DMS79 treated with DMSO at 0.1 percent for 48 hours (cell line): ENCODE data around the gene RHEB.
A peak's percentile ranks its signal among the peaks of the same experiment; 100 is the strongest.

ENCODE experiments used
- DNase-seq: peaks from one replicate; lab custom pipeline; 2025; lab: John Stamatoyannopoulos, UW

Gene RHEB

DNA sequence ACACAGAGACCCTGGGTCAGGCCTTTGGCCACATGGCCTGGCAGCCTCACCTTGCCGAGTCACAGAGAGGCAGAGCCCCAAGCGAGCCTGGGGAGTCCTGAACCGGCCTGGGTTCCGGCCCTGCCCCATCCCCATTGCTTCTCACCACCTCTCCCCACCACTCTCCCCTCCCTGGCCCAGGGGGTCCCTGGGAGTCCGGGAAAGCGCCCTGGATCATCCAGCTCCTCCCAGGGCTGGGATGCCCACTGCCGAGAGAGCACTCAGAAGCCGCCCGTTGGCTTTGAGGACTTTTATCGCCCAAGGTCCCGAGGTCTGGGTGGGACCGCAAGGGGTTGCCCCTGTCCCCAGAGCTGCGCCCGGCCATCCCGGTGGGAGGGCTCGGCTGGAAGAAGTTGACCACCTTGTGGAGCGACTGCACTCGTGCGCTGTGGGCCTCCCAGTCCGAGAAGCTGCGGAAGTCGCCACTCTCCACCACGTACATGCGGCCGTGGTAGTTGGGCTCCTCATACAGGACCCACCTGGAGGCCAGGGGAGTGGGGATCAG is 87.9 kb downstream of the RHEB start:
- DNase-seq: no peak

DNA sequence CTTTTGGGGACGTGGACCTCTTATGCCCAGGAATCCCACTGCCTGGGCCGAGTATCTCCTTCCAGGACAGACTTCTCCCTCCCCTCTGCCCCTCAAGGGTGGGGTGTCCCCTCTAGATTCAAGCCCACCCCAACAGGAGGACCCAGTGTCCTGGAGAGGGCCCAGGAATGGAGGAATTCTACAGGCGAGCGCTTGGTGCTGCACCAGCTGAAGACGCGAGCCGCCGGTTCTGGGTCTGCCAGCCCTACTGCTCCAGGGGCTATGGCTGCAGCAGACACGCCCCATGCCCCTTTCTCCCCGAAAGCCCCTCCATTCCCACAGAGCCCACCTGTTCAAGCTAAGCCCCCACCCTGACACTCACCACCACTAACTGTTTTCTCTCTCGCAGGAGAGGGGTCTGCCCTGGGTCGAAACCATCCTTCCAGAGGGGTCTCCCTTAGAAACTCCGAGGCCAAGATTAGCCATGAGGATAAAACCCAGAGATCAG is 88.4 kb downstream of the RHEB start:
- no peak for DNase-seq

GRCh38 chr7:151430391-151431205 is 89.1 kb downstream of the RHEB start:
- DNase-seq: no peak

DNA sequence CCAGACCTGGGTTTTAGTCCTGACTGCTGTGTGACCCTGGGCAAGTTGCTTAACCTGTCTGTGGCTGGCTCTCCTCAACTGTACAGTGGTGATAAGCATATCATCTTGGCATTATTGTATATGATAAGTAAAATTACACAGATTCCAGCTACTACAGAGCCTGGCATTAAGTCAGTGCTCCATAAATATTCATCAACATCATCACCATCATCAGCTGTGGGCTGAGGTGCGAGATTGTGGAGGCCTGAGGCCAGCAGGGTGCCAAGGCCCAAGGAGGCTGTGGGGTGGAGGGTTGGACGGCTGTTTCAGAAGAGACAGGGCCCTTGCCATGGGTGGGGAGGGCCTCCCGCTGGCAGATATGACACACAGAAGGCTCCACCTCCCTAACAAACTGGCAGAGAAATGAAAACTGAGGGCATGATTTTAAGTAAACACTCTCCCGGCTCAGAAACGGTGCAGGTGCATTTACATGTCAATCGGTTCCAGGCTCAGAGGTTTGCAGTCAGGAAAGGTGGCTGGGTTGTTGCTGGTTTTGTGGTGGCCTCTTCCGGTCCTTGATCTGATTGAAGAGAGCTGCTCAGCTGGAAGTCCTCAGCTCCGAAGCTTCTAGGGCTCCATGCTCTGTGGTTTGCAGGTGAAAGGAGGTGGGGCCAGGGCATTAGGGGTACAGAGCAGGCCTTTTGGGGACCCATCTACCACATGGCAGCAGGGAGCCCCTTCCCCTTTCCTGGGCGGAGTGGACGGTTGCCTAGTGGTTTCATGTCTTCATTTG is 89.9 kb downstream of the RHEB start:
- peak; percentile 25 for DNase-seq

DNA sequence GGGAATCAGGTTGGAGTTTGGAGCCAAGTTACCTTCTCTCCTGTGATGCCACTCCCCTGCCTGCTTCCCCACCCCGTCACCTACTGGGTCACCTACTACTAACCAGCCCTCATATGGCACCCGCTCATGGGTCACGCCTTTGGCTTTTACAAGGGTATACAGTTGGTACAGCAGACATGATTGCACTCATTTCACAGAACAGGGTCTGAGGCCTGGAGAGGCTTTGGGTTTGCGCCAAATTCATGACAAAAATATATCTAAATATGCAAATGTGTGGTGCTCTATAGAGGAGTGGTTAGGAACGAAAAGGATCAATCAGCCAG is 90.5 kb downstream of the RHEB start:
- no peak for DNase-seq

- no peak for DNase-seq
Measured at GRCh38 chr7:151428378-151429236, 91.1 kb downstream of the RHEB start.

DNA sequence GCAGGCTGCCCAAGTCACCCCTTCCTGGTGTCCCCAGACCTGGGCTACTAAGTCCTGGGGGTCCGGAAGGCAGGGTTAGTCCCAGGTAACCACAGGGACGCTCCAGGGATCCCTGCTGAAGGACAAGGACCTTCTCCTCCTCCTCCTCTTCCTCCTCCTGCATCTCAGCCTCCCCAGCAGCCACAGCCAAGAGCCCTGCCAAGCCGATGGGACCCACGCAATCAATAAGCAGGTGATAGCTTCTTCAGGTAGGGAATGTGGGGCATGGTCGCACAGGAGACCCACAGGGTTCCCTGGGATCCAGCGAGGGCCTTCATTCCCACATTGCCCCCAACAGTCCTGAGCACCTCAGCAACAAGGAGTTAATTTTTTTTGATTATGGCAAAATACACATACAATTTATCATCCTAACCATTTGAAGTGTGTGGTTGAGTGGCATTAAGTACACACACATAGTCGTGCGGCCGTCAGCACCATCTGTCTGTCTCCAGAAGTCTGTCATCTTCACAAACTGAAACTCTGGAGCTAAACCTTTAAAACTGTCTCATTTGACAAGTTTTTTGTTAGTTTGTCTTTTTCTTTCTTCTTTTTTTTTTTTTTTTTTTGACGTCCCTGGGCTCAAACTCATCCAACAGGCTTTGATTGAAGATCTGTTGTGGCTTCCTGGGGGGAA is 91.9 kb downstream of the RHEB start:
- peak; percentile 13 for DNase-seq

- no peak for DNase-seq
Measured at GRCh38 chr7:151426904-151427704, 92.6 kb downstream of the RHEB start.

GRCh38 chr7:151426441-151426903 is 93.2 kb downstream of the RHEB start:
- no peak for DNase-seq

GRCh38 chr7:151425670-151426440 is 93.8 kb downstream of the RHEB start:
- no peak for DNase-seq

DNA sequence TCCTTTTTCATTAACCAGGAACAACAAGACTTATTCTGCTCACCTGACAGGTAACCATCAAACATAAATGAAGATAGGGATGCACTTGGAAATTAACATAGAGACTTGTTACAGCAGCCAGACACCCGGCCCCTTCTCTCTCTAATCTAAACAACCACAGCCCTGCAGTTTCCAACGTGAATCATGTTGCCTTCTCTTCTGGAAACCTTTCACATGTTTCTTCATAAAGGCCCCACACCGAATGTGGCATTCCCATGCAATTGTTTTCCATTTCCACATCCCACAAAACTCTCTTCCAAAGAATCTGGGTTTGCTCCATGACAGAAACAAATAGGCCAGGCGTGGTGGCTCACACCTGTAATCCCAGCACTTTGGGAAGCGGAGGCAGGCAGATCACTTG is 94.9 kb downstream of the RHEB start:
- DNase-seq: no peak

- DNase-seq: no peak
Measured at GRCh38 chr7:151423936-151424335, 95.8 kb downstream of the RHEB start.

DNA sequence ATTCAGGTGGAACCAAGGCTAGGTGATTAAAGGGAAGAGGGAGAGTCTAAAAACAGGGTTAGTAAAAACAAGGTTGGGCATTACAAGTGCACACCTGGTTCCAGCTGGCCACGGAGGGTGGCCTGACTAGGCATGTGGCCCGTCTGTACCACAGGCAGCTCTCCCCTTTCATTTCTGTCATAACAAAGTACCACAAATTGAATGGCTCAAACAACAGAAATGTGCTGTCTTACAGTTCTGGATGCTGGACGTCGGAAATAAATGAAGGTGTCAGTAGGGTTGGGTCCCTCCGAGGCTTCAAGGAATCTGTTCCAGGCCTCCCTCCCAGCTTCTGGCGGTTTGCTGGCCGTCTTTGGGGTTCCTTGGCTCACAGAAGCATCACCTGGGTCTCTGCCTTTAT is 96.5 kb downstream of the RHEB start:
- no peak for DNase-seq

DNA sequence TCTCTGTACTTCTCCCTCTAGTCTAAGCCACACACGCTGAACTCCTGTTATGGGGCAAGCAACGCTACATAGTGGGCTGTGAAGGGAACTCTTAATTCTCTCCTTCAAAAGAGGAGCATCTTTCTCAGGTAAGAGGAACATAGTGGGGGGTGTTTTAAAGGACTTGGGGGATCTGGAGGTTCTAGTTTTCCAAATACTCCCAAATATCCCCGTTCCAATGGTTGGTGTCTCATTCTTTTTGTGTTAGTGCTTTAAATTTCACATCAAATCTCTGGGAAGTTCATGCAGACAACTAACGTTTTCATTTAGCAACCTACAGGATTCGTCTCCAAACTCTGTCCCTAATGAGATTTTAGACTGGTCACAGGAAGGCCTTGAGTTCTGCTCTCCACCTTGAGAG is 97.5 kb downstream of the RHEB start:
- no peak for DNase-seq

DNA sequence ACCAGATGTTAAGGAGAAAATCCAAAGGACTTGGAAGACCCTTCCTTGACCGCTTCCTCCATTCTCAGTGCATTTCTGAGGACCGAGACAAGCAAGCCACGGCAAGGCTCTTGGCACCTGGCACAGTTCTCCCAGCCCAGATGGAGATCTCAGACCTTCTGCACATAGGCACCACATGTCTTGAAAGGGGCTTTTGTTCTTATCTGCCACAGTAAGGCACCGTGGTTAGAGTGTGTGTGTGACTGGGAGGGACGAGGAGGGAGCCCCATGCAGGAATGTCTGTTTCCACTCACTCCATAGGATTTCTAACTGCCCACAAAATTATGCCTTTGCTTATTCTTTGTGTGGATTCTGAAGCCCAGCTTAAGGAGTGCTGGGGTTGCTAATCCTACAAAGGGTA is 99.6 kb downstream of the RHEB start:
- DNase-seq: no peak

GRCh38 chr7:151416941-151417315 is 102.8 kb downstream of the RHEB start:
- DNase-seq: no peak

DNA sequence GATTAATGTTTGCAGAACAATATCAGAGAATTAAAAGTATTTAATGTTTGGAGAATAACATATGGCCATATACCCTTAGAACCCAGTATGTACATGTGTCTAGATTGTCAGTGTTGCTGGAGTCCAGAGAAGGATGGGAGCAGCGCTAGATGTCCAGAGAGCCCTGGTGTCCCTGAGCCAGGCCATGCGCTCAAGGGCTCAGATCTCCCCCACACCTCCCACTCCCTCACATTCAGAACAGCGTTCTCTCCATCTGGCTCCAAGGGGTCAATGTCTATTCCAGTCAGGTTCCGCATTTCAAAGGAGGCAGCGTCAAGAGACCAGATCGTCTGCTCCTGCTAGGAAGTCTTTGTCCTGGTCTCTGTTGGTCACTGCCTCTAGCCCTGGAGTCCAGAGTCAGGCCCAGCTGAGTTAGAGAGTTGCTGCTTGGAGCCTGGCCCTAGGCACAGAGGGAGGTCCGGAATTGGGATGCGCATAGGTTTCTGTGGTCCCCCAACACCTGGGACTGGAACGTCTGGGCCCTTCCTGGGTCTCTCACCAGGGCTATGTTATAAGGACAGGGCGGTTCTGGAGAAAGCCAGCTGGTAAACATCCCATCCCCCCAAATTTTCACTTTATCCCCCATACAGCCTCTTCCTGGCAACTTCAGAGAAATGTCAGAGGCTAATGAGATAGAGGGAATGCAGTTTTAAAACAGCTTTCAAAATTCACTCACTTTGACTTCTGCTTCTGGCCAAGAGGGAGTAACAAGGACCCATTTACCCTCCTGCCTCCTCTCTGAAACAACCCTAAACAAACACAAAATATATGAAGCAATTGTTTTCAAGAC is 103.4 kb downstream of the RHEB start:
- no peak for DNase-seq
